Fibroblast of lung (primary cell): ENCODE data around the gene PIGZ.

ENCODE experiments used
- CTCF ChIP-seq, 2 donors: IDR thresholded peaks in 1 of 2; conservative IDR thresholded peaks in 1 of 2; 1 replicate in 1 of 2; 2 replicates in 1 of 2; pipeline ENCODE4 v1.5.1; 2011 to 2012; ENCODE audit warnings: low read length in 2 of 2, control low read depth in 1 of 2, inconsistent platforms in 1 of 2, low read depth in 1 of 2, mild to moderate bottlenecking in 1 of 2
- EZH2 ChIP-seq: IDR thresholded peaks from 2 replicates; pipeline ENCODE4 v1.5.1; 2012; ENCODE audit warnings: low read length, control low read depth, mild to moderate bottlenecking; ENCODE audit errors: missing control alignments

DNA sequence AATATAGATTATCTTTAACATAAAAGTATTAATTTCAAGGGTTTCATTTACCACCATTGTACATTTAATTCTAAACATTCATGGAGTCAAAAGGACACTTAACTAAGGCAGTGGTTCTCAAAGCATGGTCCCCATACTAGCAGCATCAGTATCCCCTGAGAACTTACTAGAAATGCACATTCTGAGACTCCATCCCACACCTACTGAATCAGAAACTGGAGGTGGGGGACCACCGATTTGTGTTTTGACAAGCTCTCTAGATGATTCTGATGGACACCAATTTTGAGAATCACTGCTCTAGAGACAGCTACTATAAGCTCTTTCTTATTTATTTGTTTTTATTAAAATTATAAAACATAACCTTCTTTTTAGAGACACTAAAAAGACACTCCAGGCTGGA lies 66.9 kb downstream of the PIGZ start:
- TF ChIP-seq CTCF (conservative IDR thresholded peaks at IDR 0.05 in 1 of 2, IDR thresholded peaks at IDR 0.05 in 1 of 2; ENCODE audit: low read depth in 1 of 2, low read length in 2 of 2), result no peak
- no peak for TF ChIP-seq EZH2
